GM04504 (cell line): Measurements from ENCODE around the gene TIMM22.
"Not testable (repeated sequence)": the region's sequence is repeated elsewhere in the genome, so short reads cannot be mapped to it uniquely, and the experiment has no call there.

Experiments used
- DNase-seq: peaks from one replicate; pipeline ENCODE4 v3.0.0-alpha.2; 2012; ENCODE audit warnings: low read depth

The TIMM22 gene

GRCh38 chr17:973053-973452 lies 23.9 kb upstream of the TIMM22 start:
- no peak for DNase-seq

GRCh38 chr17:974778-975177 lies 22.2 kb upstream of the TIMM22 start:
- DNase-seq: not testable (repeated sequence)

GRCh38 chr17:975371-975915 lies 21.5 kb upstream of the TIMM22 start:
- DNase-seq: no peak

GRCh38 chr17:976312-976711 lies 20.6 kb upstream of the TIMM22 start:
- no peak for DNase-seq

GRCh38 chr17:977166-977565 lies 19.8 kb upstream of the TIMM22 start:
- DNase-seq: no peak

- DNase-seq: no peak
Observed at GRCh38 chr17:978103-979093, 18.5 kb upstream of the TIMM22 start.

- DNase-seq: no peak
Observed at GRCh38 chr17:979212-979538, 17.8 kb upstream of the TIMM22 start.

- DNase-seq: no peak
Observed at GRCh38 chr17:979539-980405, 17.2 kb upstream of the TIMM22 start, which contains the start of gene NXN. Gene NXN, minus strand, starts transcription at chr17:979776.

GRCh38 chr17:980406-981291 lies 16.3 kb upstream of the TIMM22 start:
- DNase-seq: no peak

- DNase-seq: no peak
Observed at GRCh38 chr17:981292-981658, 15.7 kb upstream of the TIMM22 start.

GRCh38 chr17:983921-984320 lies 13.0 kb upstream of the TIMM22 start:
- DNase-seq: no peak

GRCh38 chr17:986322-986929 lies 10.5 kb upstream of the TIMM22 start:
- DNase-seq: no peak

- DNase-seq: no peak
Observed at GRCh38 chr17:987931-988330, 9.0 kb upstream of the TIMM22 start.

- DNase-seq: no peak
Observed at GRCh38 chr17:988561-988960, 8.4 kb upstream of the TIMM22 start.

- DNase-seq: no peak
Observed at GRCh38 chr17:992933-993332, 4.0 kb upstream of the TIMM22 start.

GRCh38 chr17:995324-995723 lies 1.6 kb upstream of the TIMM22 start:
- not testable (repeated sequence) for DNase-seq

- DNase-seq: no peak
Observed at GRCh38 chr17:998111-998510, 1.2 kb downstream of the TIMM22 start.

- DNase-seq: peak; percentile 62
Observed at GRCh38 chr17:1000597-1001461, 3.9 kb downstream of the TIMM22 start.

GRCh38 chr17:1001640-1002411 lies 4.9 kb downstream of the TIMM22 start:
- DNase-seq: peak; percentile 48

- no peak for DNase-seq
Observed at GRCh38 chr17:1002412-1002753, 5.5 kb downstream of the TIMM22 start.
